GM19324 (cell line): Measurements from ENCODE around the gene CCDC86.

Experiments
- ATAC-seq: cut with Tn5 transposase; IDR thresholded peaks from one replicate; pipeline ENCODE4 v1.9.1; 2021; ENCODE audit warnings: mild to moderate bottlenecking, moderate library complexity; ENCODE audit not compliant: unreplicated experiment, low FRiP score

CCDC86 gene

GRCh38 chr11:60887556-60887955 is 45.6 kb downstream of the CCDC86 start:
- ATAC-seq, result no peak

DNA sequence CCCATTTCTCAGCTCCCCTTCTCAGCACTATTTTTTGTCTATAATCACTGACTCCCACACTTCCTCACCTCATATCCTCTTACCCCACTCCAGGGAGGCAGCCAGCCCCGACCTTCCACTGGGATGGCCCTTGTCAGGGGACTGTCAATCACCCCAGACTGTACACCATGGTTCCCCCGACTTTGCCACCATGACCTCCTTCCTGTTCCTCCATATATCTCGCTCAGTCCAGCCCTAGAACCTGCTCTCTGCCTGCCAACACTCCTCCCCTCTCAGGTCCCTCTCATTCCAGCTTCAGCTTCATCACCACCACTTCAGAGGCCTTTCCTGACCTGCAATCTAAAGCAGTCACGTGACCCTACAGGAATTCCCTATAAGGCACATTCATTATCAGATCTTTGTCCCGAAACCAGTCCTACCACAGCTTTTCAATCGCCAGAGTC is 48.0 kb downstream of the CCDC86 start:
- no peak for ATAC-seq

GRCh38 chr11:60890696-60891095 is 48.8 kb downstream of the CCDC86 start:
- ATAC-seq, result no peak

DNA sequence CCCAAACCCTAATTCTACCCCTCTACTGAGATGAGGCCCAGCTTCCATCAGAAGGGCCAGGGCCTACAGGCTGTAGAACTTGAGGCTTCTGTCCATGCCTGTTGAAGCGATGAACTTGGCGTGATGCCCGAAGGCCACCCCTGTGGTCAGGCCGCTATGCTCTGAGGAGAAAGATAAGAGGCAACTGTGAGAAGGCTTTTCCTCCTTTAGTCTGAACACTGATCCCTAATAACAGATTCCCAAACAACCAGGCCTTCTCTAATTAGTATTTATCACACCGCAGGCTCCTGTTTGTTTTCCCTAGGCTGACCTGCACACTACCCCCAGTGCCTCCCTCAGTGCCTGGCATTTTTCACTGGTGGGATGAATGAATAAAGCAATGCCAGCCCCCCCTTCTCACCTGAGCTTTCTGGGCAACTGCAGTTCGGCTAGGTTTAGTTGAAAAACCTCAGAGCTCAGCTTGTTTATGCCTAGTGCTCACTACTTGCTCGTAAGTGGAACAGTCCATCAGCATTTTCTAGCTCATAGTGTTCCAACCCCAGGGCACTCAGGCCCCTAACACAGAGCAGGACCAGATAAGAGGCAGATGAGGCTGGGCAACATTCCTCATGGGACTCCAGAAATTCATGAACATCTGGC is 49.3 kb downstream of the CCDC86 start:
- ATAC-seq, result no peak

DNA sequence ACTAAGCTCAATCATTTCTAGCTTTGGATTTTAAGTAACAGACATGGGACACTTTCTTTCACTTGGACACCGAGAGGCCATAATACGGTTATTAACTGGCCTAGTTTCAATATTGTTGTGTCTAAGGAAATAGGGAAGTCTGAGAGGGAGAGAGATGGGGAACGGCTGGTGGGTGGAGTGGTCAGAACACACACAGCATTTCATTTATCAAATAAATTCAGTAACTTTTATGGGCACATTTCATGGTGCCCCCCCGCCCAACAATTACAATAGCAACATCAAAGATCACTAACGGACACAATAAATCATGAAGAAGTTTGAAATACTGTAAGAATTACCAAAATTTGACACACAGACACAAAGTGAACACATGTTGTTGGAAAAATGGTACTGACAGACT is 53.8 kb downstream of the CCDC86 start:
- ATAC-seq, result no peak

- ATAC-seq, result no peak
These were observed 55.6 kb downstream of the CCDC86 start for GRCh38 chr11:60897496-60897895.

DNA sequence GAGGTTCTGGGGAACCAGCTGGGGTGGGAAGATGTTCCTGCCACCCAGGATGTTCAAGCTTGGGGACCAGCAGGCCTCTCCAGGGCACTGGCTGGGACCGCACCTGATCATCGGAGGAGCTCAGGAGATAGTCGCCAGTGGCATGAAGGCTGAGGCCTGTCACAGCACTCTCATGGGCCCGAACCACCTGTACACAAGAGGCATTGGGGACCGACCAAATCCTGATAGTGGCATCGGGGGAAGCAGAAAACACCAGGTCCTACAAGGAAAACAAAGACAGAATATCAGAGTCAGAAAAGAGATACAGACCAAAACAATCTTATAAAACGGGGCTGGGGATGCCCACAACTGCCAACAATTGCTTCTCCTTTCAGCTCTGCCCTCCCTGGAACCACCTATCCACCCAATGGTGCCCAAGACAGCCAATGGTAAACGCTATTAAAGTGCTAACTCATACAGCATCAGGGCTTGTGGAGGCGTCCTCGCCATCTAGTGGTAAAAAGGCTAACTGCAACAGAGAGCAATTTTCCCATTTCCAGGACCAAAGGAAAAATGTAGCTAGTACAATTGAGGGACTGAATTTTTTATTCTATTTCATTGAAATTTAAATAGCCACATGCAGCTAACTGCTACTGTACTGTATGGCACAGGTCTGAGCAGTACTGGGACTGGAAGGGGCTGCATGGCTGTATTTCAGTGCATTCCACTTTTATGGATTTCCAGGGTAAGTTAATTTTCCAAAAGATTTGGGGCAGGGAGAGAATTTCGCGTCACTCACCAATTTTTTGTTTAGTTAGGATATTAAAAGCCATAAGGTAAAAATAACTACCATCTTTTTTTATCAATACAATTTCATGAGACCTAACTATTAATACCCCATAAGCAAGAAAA is 57.4 kb downstream of the CCDC86 start:
- ATAC-seq, result no peak

- ATAC-seq, result no peak
These were observed 58.1 kb downstream of the CCDC86 start for GRCh38 chr11:60899977-60900376.
